ENCODE results near the gene ZNRF3. TPM values are rescaled to one million over a fixed set of nuclear protein-coding genes. Genes with fewer than 3 reads are reported as not detected.
A peak's percentile ranks its signal among the peaks of the same experiment; 100 is the strongest.

ZNRF3 gene
- total RNA-seq, 1 donor from 2014 or later = 4.1 TPM

- Histone ChIP-seq H3K27me3 (no peaks in the 10 kb centered on the region), H2AFZ (replicated peaks) (no peak overlapping the region), H3K79me2 (ENCODE audit: low read depth) (peaks cover 95% of the 10 kb centered on the region), H3K9ac (no peak overlapping the region), H3K4me2 (no peak overlapping the region), H3K4me1 (peaks cover 52% of the 10 kb centered on the region), H4K20me1 (ENCODE audit: low read depth) (peaks cover 49% of the 10 kb centered on the region), H3K36me3 (no peaks in the 10 kb centered on the region), H3K9me3 (ENCODE audit: low read depth) (no peaks in the 10 kb centered on the region), H3F3A (ENCODE audit: low read depth) (peaks cover 15% of the 10 kb centered on the region), H3K4me3 (no peak overlapping the region), H3K27ac (no peak overlapping the region)
- Mint-ChIP-seq H3K9me3 (no peaks in the 10 kb centered on the region), H3K4me3 (peak overlapping the region; percentile 10), H3K27ac (peak overlapping the region; percentile 90), H3K36me3 (peaks cover 23% of the 10 kb centered on the region), H3K27me3 (ENCODE audit: insufficient read depth, low read depth) (peaks cover 5% of the 10 kb centered on the region), H3K4me1 (peaks cover 84% of the 10 kb centered on the region)
- no peak for TF ChIP-seq EZH2phosphoT487 (IDR thresholded peaks at IDR 0.05)
- TF ChIP-seq EZH2 (IDR thresholded peaks at IDR 0.05) = no peak
- TF ChIP-seq CTCF (IDR thresholded peaks at IDR 0.05) = no peak
- DNase-seq (ENCODE audit: low spot score) = no peak
These were observed 42.5 kb downstream of the ZNRF3 start for GRCh38 chr22:28925916-28926315.

DNA sequence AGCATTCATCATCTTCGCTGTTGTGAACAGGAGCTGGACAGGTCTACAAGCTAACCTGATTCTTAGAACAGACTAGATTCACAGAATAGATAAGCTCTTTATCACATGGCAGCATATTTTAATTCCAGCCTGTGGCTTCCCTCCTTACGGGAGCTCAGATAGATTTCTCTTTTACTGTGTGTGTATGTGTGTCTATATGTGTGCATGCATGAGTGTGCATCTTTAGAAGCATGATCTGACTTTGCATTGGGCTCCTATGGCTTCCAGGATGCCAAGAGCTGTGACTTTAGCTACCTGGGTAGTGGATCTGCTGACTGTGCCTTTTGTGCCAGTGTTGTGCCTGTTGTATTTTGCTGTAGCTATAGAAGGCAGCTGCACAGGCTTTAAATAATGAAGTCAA, 44.3 kb downstream of the ZNRF3 start:
- TF ChIP-seq EZH2phosphoT487 (IDR thresholded peaks at IDR 0.05) = no peak
- TF ChIP-seq CTCF (IDR thresholded peaks at IDR 0.05) = no peak
- no peak for TF ChIP-seq EZH2 (IDR thresholded peaks at IDR 0.05)
- no peaks in the 10 kb centered on the region for H3K9me3 Mint-ChIP-seq
- H3K27me3 ChIP-seq = no peaks in the 10 kb centered on the region
- no peak overlapping the region for H2AFZ ChIP-seq (replicated peaks)
- peaks cover 18% of the 10 kb centered on the region for H3F3A ChIP-seq (ENCODE audit: low read depth)
- peaks cover 39% of the 10 kb centered on the region for H4K20me1 ChIP-seq (ENCODE audit: low read depth)
- peaks cover 95% of the 10 kb centered on the region for H3K79me2 ChIP-seq (ENCODE audit: low read depth)
- H3K36me3 ChIP-seq = no peaks in the 10 kb centered on the region
- H3K27ac Mint-ChIP-seq = peak overlapping the region; percentile 61
- peaks cover 33% of the 10 kb centered on the region for H3K36me3 Mint-ChIP-seq
- no peak overlapping the region for H3K27ac ChIP-seq
- no peak for DNase-seq (ENCODE audit: low spot score)
- no peaks in the 10 kb centered on the region for H3K9me3 ChIP-seq (ENCODE audit: low read depth)
- no peak overlapping the region for H3K4me3 ChIP-seq
- peaks cover 84% of the 10 kb centered on the region for H3K4me1 Mint-ChIP-seq
- peaks cover 55% of the 10 kb centered on the region for H3K4me1 ChIP-seq
- H3K9ac ChIP-seq = no peak overlapping the region
- H3K4me2 ChIP-seq = no peak overlapping the region
- peaks cover 5% of the 10 kb centered on the region for H3K27me3 Mint-ChIP-seq (ENCODE audit: insufficient read depth, low read depth)
- H3K4me3 Mint-ChIP-seq = peak overlapping the region; percentile 8

DNA sequence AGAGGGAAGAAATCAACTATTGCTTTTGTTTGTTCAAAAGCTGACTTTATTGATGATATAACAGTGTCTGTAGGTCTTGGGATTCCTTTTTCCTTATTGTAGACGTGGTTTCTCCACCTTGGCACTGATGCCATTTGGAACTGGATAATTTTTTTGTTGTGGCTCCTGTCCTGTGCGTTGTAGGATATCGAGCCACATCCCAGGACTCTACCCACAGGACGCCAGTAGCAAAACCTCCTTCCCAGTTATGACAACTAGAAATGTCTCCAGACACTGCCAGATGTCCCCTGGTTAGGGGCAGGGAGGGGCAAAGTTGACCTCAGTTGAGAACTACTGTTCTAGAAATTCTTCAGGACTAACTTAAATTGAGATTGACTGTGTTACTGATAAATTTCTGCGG, 45.8 kb downstream of the ZNRF3 start:
- no peaks in the 10 kb centered on the region for H3K9me3 ChIP-seq (ENCODE audit: low read depth)
- no peak overlapping the region for H3K9ac ChIP-seq
- no peak overlapping the region for H3K4me3 ChIP-seq
- peaks cover 23% of the 10 kb centered on the region for H3F3A ChIP-seq (ENCODE audit: low read depth)
- peaks cover 2% of the 10 kb centered on the region for H3K27me3 Mint-ChIP-seq (ENCODE audit: insufficient read depth, low read depth)
- no peak overlapping the region for H3K4me2 ChIP-seq
- no peak overlapping the region for H2AFZ ChIP-seq (replicated peaks)
- DNase-seq (ENCODE audit: low spot score) = no peak
- peaks cover 60% of the 10 kb centered on the region for H3K4me1 ChIP-seq
- peaks cover 91% of the 10 kb centered on the region for H3K79me2 ChIP-seq (ENCODE audit: low read depth)
- peak overlapping the region; percentile 38 for H3K27ac ChIP-seq
- no peak for TF ChIP-seq EZH2 (IDR thresholded peaks at IDR 0.05)
- TF ChIP-seq EZH2phosphoT487 (IDR thresholded peaks at IDR 0.05) = no peak
- no peak for TF ChIP-seq CTCF (IDR thresholded peaks at IDR 0.05)
- peaks cover 31% of the 10 kb centered on the region for H3K36me3 Mint-ChIP-seq
- H3K27me3 ChIP-seq = no peaks in the 10 kb centered on the region
- peak overlapping the region; percentile 39 for H3K4me3 Mint-ChIP-seq
- H3K27ac Mint-ChIP-seq = peak overlapping the region; percentile 91
- peaks cover 26% of the 10 kb centered on the region for H4K20me1 ChIP-seq (ENCODE audit: low read depth)
- H3K9me3 Mint-ChIP-seq = no peaks in the 10 kb centered on the region
- peaks cover 83% of the 10 kb centered on the region for H3K4me1 Mint-ChIP-seq
- H3K36me3 ChIP-seq = no peaks in the 10 kb centered on the region
